PFSK-1 (cell line): Measurements from ENCODE around the gene CLN5.

Experiments used
- FOXP2 ChIP-seq: optimal IDR thresholded peaks from 2 replicates; pipeline ENCODE3; 2011; ENCODE audit warnings: borderline replicate concordance, control low read depth, inconsistent platforms; ENCODE audit not compliant: insufficient read depth; ENCODE audit errors: extremely low read length, extremely low read depth
- POLR2AphosphoS5 ChIP-seq: IDR thresholded peaks from 2 replicates; pipeline ENCODE4 v1.6.1; 2012; ENCODE audit warnings: low read depth, mild to moderate bottlenecking, control low read depth, low read length, moderate library complexity
- REST ChIP-seq, 2 experiments: IDR thresholded peaks; 2 replicates each; pipeline versions ENCODE4 v1.6.1 to v1.8.0; 2011 to 2012; ENCODE audit warnings: low read depth in 2 of 2, low read length in 2 of 2, control low read depth in 1 of 2, inconsistent platforms in 1 of 2, mild to moderate bottlenecking in 1 of 2, moderate library complexity in 1 of 2; ENCODE audit not compliant: insufficient read depth in 1 of 2
- SIN3A ChIP-seq: IDR thresholded peaks from 2 replicates; pipeline ENCODE4 v1.6.1; 2012; ENCODE audit warnings: mild to moderate bottlenecking, low read length, moderate library complexity, borderline replicate concordance; ENCODE audit not compliant: insufficient read depth
- TAF1 ChIP-seq: IDR thresholded peaks from 2 replicates; pipeline ENCODE4 v1.6.1; 2012; ENCODE audit warnings: low read length, control low read depth, borderline replicate concordance; ENCODE audit not compliant: insufficient read depth

- TF ChIP-seq POLR2AphosphoS5 = no peak
- no peak for TF ChIP-seq TAF1
- TF ChIP-seq REST (IDR thresholded peaks at IDR 0.05; ENCODE audit: insufficient read depth in 1 of 2, low read depth in 2 of 2, low read length in 2 of 2) = no peak
- TF ChIP-seq SIN3A = no peak
- no peak for TF ChIP-seq FOXP2
Measured at GRCh38 chr13:77013853-77014542, 22.1 kb downstream of the CLN5 start.
